CD4-positive, alpha-beta T cell treated with Interleukin-17A for 1 hour (primary cell): ENCODE measurements around the gene CAPN5.

Source experiments
- DNase-seq: peaks from one replicate; pipeline ENCODE4 v3.0.0-alpha.2; 2020

Gene CAPN5

DNA sequence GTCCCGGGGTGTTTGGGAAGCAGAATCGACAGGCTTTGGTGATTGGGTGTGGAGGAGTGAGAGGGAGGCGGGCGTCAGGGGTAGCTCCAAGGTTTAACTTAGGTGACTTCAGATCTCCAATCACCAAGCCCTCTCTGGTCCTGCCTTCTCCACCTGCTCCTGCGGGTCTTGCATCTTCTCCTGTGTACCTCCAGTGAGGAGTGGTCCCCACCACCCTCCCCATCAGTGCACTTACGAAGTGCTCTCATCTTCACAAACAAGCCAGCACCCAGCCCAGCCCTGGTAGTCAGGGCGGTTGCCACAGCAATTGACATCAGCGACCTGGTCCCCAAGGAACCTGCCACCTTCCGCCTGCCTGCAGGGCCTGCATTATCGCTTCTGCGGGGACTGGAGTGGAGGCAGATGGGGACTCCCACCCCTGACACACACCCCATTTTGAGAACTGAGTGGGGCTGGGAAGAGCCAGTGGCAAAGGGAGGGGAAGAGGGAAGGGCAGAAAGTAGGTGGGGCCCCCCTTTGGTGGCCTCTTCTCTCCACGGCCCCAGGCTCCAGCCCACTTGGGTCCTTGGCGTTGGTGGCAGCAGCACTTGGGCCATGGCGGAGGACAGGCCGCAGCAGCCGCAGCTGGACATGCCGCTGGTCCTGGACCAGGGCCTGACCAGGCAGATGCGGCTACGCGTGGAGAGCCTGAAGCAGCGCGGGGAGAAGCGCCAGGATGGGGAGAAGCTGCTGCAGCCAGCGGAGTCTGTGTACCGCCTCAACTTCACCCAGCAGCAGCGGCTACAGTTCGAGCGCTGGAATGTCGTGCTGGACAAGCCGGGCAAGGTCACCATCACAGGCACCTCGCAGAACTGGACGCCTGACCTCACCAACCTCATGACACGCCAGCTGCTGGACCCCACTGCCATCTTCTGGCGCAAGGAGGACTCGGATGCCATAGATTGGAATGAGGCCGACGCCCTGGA lies 35.8 kb downstream of the CAPN5 start, which contains the start of gene OMP:
OMP (plus strand) TSS at position 595 of the 965 bp plus-strand sequence; CDS start at position 595, 0 bp downstream.
- DNase-seq, result no peak

DNA sequence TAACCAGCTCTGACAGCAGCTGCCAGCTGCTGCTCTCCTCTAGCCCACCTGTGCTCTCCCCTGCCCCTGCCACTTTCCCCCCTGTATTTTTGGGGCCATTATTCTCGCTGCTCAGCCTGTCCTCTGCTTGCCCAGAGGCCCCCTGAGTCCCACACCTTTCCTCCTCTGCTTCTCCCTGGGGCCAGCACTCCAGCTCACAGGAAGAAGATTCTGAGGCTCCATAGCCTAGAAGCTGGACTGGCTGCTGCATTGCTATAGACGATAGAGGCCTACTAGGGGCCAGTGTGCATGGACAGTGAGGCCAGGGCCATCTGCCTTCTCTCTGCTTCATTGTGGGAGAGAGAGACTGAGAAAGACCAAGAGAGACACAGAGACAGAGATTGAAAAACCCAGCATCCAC lies 36.5 kb downstream of the CAPN5 start:
- DNase-seq, result no peak

DNA sequence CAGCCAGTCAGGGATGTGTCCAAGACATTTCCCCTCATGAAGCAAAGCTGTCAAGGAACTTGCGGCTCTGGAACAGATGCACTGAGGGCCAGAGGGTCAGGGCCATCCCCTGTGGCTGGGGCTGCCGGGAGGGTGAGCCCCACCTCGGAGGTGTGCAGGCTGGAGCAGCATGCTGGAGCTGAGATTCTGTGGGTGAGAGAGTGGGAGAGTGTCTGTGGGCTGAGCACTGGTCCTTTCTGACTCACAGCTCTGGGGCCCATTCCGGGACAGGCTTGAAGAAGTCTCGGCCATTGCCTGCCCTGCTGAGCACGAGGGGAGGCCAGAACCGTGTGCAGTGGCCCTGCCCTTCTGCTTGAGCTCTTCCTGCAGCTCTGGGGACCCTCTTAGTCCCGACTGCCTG lies 38.0 kb downstream of the CAPN5 start:
- no peak for DNase-seq

DNA sequence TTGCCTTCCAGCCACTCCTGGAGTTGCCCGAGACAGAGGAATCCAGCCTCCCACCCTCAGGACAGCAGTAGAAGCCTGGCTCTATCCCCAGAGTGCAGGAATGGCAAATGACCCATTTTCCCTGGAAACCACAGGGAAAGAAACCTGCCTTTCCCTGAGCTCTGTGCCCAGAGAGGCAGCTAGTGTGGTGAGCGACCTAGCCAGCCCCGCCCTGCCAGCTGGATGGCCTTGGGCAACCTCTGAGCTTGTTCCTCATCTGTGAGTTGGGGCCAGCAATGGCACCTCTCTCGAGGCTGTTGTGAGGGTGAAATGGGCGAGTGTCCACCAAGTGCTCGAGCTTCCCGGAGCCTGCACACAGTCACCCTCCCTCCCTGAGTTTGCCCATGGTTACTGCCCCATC lies 39.5 kb downstream of the CAPN5 start:
- no peak for DNase-seq

DNA sequence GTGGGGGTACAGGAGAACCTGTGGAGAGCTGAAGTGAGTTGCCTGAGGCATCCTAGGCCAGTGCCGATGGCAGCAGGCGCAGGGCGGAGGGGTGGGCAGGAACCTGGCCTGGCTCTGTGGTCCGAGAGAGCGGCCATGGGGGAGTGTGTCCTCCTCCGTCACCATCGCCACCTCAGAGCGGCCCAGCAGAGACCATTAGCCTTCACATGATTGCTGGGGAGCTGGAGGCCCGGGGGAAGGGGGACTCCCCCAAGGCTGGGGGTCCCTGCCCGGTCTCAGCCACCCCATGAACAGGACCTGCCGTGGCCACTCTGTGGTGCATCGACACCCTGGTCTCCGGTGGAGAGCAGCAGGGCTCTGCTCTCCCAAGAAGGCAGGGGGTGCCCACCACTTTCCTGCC lies 40.0 kb downstream of the CAPN5 start:
- no peak for DNase-seq

DNA sequence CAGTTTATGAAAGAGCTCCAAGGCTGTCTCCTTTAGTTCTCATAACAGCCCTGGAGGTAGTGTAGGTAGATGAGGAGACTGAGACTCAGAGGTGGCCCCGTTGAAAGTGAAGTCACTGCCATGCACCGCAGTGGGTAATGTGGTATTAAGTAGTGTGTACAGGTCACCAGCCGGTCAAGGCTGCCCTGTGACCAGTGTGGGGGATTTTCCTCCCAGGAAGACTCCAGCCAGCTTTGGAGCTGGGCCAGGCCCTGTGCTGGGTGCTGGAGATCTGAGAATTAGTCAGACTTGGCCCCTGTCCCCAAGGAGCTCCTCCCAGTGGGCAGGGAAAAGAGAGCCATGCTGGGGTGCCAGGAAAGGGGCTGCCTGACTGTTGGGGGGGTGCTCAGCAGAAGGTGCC lies 41.2 kb downstream of the CAPN5 start:
- no peak for DNase-seq

DNA sequence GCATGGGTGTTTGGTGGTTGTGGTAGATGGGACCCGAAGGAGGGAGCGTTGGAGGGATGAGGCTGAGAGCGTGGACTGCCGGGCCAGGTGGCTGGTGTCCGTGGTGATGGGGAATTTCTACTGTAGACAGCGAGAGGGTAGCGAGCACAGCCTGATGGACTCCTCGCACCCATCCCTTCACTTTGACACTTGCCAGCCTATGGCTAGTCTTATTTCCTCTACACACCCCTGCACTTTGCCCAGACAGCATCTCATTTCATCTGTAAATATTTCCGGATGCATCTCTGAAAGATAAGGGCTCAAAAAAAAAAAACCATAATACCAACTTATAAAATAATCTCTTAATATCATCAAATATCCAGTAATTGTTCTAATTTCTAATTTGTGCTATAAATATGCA lies 41.7 kb downstream of the CAPN5 start:
- DNase-seq, result no peak

DNA sequence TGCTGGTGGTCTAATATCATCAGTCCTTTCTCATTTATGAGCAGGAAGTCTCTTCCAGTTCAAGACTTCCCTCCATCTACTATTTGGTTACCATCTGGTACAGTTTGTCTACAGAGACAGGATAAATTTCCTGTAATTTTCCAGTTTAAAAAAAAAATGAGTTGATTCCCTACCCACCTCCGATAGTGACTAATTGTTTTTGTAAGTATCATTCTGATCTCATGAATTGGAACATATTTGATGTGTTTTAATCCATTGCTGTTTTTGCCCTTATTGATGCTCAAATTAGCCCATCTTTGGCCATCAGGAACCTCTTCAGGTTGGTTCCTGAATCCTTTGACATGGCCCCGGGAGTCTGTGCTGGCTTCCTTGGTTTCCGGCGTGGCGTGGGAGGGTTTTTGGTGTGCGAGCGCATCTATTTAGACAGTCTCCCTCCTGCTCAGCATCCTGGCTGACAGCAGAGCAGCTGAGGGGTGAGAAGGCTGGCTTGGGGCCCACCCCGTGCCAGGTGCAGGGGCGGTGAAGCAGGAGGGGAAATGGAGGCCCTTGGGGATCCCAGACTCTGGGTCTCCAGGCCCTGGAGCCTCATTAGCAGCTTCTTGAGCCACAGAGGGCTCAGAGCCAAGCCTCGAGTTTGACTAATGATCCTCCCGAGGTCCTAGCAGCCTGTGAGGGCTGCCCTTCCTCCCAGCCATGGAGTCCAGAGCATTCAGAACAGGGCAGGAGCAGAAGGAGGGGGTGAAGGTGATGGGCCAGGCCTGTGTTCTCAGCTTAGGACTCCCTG lies 42.7 kb downstream of the CAPN5 start:
- DNase-seq, result no peak

DNA sequence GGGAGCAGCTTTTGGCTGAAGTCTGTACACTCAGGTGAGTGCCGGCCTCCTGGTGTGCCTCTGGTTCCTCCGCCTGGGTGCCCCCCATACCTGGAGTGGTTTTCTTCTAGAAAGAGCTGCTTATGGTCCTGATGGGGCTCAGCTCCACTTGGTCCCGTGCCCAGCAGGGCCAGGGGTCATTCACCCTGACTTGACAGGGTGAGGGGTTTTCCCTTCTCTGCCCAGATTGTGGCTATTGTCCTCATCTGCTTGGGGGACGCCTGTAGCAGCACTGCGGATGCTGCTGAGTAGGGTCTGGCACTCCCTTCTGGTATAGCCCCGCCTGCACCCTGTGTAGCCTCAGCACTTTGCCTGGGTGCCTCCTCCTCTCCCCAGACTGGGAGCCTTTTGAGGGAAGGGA lies 44.1 kb downstream of the CAPN5 start:
- no peak for DNase-seq

DNA sequence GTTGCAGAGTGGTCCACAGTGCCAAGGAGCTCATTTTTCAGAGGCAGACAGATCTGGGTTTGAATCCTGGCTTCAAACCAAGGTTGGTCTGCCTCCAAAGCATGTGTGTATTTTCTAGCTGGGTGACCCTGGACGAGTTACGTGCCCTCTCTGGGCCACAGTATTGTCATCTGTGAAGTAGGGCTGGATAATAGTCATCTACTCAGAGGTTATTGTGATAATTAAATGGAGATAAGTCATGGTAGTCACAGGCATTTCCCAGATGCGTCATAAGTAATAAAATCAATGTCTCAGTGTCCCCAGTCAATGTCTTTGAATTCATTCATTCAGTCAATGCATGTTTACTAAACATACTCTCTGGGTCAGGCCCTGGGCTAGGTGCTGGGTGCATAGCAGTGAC lies 44.5 kb downstream of the CAPN5 start:
- DNase-seq, result no peak

DNA sequence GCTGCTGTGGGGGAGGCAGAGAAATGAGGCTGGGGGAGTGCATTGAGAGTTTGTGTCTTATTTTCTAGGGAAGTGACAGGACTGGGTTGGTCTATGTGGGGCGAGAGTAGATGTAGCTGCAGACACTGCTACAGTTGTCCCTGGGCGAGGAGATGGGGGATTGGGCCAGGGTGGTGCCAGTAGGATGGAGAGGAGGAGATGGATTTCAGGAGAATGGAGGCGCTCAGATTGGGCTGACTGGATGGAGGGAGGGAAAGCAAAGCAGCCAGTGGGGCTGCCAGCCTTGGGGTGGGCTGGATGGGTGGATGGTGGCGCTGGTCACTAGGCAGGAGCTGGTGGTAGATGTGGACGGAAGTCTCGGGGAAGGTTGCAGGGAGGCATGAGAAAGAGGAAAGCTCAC lies 45.2 kb downstream of the CAPN5 start:
- no peak for DNase-seq

DNA sequence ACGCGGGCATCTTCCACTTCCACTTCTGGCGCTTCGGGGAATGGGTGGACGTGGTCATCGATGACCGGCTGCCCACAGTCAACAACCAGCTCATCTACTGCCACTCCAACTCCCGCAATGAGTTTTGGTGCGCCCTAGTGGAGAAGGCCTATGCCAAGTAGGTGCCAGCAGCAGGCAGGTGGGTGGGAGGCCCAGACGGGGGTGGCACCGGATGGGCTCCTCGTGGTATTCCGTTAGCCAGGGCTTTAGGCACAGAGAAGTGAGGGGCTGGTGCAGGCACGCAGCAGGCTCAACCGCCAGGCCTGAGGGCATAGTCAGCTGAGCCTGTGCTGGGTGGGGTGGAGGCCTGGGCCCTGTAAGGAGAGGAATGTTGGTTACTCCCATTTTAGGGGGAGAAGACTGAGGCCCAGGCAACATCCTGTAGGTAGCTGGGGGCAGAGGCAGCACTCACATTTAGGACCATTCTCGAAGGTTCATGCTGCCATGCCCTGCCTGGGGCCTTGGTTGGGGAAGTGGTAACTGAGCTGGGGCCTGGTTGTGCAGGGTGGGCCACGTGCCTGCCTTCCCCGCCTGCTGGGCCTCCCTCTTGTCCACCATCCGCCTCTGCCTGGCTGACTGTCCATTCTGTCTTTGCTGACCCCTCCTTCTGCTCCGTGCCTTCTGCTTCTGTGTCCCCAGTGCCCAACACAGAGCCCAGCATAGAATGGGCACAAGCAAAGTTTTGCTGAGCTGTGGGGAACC lies 46.0 kb downstream of the CAPN5 start:
- DNase-seq, result no peak

DNA sequence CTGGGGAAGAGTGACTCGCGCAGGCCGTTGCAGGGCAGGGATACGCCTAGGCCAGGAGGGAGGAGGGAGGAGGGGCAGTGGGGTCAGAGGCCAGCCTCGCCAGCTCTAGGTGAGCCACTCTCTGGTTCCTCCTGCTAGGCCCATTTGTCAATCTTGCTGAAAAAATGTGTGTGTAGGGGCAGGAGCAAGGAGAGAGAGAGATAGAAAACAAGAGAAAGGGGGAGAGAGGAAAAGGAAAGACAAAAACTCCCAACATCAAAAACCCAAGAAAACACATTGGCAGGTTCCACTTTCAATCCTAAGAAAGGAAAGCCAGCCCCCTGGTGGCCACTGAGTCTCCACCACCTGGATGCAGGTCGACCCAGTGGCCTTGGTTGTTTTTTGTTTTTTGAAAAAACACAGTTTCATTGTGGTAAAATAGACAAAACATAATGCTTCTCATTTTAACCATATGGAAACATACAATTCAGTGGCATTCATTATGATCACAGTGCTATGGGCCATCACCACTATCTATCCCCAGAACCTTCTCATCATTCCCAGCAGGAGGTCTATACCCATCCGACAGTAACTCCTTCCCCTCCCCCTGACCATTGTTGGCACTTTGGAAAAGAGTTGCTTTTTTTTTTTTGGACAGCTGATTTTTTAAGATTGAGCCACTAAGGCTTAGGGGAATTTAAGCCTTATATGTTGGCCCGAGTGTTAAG lies 46.8 kb downstream of the CAPN5 start:
- peak; percentile 11 for DNase-seq

DNA sequence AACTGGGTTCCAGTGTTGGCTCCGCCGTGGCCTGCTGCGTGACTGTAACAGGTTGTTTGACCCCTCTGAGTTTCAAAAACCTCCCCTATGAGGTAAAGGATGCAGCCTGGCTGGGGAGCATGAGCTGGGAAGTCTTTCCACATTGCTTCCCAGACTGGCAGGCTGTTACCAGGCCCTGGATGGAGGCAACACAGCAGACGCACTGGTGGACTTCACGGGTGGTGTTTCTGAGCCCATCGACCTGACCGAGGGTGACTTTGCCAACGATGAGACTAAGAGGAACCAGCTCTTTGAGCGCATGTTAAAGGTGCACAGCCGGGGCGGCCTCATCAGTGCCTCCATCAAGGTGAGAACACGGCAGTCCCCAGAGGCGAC lies 47.3 kb downstream of the CAPN5 start:
- DNase-seq, result no peak

DNA sequence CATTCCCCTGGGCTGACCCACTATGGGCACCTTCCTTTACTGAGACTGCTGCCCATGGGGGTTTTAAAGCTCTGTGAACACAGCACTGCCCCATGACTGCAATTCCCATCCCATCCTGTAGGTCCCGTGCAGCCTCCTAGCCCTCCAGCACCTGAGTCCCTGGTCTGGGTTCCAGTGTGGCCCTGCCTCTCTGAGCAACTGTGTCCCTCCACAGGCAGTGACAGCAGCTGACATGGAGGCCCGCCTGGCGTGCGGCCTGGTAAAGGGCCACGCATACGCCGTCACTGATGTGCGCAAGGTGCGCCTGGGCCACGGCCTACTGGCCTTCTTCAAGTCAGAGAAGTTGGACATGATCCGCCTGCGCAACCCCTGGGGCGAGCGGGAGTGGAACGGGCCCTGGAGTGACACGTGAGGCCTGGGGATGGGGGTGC lies 48.4 kb downstream of the CAPN5 start:
- DNase-seq, result no peak

DNA sequence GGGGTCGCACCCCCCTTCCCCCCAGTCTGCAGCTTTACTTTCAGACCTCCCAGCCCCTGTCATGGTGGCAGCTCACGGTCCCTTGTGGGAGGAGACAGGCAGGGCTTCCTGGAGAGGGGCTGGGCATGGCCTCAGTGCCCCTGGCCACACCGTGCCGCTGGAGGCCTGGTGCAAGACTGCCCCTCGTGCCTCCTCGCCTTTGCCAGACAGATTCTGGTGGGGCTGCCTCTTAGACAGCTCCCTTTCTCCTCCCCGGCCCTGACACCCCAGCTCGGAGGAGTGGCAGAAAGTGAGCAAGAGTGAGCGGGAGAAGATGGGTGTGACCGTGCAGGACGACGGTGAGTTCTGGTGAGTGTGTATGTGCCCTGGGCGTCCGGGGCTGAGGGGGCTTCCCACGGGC lies 49.2 kb downstream of the CAPN5 start:
- DNase-seq, result no peak

DNA sequence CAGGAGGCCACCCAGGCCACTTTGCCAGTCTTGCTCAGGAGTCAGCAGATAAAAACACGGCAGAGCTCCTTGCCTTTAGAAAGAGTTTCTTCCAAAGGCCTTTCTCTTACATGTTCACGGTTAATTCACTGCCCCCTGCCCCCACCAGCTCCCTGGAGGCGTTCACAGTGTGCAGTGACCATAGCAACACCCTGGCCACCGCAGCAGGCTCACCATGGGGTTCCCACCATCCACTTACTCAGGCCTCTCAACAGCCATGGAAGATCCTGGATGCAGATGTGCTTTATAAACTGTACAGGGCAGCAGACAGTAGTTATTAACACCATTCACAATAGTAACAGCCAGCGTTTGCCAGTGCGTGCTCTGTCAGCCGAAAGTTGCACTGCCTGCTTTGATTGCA lies 50.7 kb downstream of the CAPN5 start:
- no peak for DNase-seq

DNA sequence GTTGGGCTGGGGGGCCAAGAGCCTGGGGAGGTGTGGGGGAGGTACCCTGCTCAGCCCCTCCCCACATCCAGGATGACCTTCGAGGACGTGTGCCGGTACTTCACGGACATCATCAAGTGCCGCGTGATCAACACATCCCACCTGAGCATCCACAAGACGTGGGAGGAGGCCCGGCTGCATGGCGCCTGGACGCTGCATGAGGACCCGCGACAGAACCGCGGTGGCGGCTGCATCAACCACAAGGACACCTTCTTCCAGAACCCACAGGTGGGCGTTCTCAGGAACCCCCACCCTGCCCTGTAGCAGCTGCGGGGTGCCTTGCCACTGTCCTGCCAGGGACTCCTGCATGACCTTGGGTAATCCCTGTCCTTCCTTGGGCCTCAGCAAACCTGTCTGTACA lies 51.3 kb downstream of the CAPN5 start:
- no peak for DNase-seq

DNA sequence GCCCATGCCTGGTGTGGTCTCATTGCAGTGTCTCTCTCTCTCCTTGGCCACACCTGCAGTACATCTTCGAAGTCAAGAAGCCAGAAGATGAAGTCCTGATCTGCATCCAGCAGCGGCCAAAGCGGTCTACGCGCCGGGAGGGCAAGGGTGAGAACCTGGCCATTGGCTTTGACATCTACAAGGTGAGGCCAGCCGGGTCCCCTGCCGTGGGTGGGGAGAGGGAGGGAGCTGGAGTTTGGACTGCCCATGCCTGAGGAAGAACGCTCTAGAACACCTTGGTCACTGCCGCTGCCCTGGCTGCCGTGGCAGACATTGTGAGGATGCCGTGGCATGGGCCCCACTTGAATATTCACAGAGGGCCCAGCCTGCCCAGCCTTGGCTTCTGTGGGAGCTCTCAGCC lies 52.2 kb downstream of the CAPN5 start:
- no peak for DNase-seq

DNA sequence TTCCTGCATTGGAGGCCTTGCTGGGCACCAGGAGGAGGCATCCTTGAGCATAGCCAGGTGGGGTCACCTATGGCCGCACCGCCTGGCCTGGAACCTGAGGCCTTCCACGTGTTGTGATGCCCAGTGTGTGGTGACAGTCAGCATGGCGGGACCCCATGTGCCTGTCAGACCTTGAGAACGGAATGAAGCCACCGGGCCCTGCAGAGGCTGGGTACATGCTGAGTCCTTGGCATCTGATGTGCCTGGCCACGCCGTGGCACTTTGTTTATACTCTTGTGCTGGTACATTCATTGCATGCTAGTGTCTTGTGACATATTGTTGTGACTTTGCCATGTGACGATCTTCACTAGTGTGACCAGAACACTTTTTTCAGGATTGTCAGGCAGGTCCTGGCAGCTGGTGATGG lies 52.8 kb downstream of the CAPN5 start:
- DNase-seq, result no peak

DNA sequence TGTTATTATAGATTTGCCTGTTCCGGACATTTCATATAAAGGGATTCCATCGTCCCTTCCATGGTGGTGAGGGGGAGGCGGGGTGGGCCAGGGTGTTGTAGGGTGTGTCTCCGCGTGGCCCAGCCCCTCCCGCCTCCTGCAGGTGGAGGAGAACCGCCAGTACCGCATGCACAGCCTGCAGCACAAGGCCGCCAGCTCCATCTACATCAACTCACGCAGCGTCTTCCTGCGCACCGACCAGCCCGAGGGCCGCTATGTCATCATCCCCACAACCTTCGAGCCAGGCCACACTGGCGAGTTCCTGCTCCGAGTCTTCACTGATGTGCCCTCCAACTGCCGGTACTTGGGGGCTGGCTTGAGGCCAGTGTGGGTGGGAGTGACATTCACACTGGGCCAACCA lies 53.8 kb downstream of the CAPN5 start:
- no peak for DNase-seq

DNA sequence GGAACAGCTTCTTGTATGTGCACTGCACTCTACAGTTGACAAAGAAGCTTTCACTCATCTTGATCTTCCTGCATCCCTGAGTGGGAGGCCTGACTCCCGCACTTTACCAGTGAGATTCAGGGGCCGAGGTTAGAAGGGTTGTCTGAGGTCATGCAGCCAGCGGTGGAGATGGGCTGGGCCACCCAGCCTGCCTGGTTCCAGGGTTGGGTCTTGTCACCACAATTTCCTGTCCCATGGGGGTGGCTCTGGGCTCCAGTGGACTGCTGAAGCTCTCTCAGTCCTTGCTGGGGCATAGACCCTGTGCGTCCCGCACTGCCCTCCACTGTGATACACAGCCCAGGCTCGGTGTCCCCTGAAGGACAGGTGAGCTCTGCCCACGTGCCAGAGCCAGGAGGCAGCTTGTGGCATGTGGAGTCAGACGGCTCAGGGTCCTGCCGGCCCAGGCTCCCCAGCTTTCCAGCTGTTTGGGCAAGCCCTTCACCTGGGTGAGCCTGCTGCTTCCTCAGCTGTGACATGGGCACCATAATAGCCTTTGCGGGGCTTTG lies 54.4 kb downstream of the CAPN5 start:
- no peak for DNase-seq
